22Rv1 (cell line): ENCODE data around the gene ZNF138.

ENCODE experiments used
- ZFX ChIP-seq: fragments of 450-650 bp; IDR thresholded peaks from 2 replicates; pipeline ENCODE4 v1.6.1; 2017; ENCODE audit warnings: antibody characterized with exemption, borderline replicate concordance
- TF ChIP-seq, protein P1 (sequence below): fragments of 450-650 bp; IDR thresholded peaks from 2 replicates; pipeline ENCODE4 v1.5.1; 2017; ENCODE audit warnings: mild to moderate bottlenecking

DNA sequence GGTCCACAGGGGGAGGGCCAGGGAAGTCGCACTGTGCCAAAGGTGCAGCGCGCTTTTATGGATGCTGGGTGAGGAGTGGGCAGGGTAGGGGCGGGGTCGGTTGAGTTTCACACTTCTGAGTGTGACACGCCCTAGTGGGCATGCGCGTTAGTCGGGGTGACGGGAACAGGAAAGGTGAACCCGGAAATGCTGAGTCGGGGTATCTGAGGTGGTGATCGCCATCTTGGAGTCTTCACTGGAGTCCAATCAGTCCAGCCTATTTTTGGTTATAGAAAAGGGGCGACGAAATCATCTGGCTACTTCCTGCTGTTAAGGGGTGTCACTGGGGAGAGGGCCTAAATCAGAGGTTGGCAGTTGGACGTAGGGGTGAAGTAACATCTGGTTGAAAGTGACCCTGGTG is 40.8 kb downstream of the ZNF138 start:
- TF ChIP-seq, protein P1, sequence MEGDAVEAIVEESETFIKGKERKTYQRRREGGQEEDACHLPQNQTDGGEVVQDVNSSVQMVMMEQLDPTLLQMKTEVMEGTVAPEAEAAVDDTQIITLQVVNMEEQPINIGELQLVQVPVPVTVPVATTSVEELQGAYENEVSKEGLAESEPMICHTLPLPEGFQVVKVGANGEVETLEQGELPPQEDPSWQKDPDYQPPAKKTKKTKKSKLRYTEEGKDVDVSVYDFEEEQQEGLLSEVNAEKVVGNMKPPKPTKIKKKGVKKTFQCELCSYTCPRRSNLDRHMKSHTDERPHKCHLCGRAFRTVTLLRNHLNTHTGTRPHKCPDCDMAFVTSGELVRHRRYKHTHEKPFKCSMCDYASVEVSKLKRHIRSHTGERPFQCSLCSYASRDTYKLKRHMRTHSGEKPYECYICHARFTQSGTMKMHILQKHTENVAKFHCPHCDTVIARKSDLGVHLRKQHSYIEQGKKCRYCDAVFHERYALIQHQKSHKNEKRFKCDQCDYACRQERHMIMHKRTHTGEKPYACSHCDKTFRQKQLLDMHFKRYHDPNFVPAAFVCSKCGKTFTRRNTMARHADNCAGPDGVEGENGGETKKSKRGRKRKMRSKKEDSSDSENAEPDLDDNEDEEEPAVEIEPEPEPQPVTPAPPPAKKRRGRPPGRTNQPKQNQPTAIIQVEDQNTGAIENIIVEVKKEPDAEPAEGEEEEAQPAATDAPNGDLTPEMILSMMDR: no peak
- TF ChIP-seq ZFX: no peak
